IPS-20b (cell line): ENCODE data around the gene HMCN1.

Experiments used
- H3K27ac ChIP-seq: one replicate; pipeline ENCODE4 v1.5.1; 2013; ENCODE audit warnings: low read length
- H3K27me3 ChIP-seq: 2 replicates; pipeline ENCODE4 v1.6.1; 2013; ENCODE audit warnings: mild to moderate bottlenecking, low read length, inconsistent platforms; ENCODE audit not compliant: insufficient read depth
- H3K36me3 ChIP-seq: 2 replicates; pipeline ENCODE4 v1.6.1; 2013; ENCODE audit warnings: low read depth, mild to moderate bottlenecking, inconsistent platforms, low read length, moderate library complexity; ENCODE audit not compliant: insufficient read depth
- H3K4me1 ChIP-seq: 2 replicates; pipeline ENCODE4 v1.6.1; 2013; ENCODE audit warnings: mild to moderate bottlenecking, control low read depth, inconsistent platforms, low read length, moderate library complexity; ENCODE audit not compliant: insufficient read depth
- H3K4me3 ChIP-seq: 2 replicates; pipeline ENCODE4 v1.5.1; 2013; ENCODE audit warnings: mild to moderate bottlenecking, low read length, inconsistent platforms
- H3K9ac ChIP-seq: 2 replicates; pipeline ENCODE4 v1.6.1; 2013; ENCODE audit warnings: low read depth, mild to moderate bottlenecking, inconsistent platforms, low read length, moderate library complexity
- H3K9me3 ChIP-seq: 2 replicates; pipeline ENCODE4 v1.6.1; 2013; ENCODE audit warnings: mild to moderate bottlenecking, low read depth, low read length, inconsistent platforms; ENCODE audit not compliant: insufficient read depth

Gene HMCN1

DNA sequence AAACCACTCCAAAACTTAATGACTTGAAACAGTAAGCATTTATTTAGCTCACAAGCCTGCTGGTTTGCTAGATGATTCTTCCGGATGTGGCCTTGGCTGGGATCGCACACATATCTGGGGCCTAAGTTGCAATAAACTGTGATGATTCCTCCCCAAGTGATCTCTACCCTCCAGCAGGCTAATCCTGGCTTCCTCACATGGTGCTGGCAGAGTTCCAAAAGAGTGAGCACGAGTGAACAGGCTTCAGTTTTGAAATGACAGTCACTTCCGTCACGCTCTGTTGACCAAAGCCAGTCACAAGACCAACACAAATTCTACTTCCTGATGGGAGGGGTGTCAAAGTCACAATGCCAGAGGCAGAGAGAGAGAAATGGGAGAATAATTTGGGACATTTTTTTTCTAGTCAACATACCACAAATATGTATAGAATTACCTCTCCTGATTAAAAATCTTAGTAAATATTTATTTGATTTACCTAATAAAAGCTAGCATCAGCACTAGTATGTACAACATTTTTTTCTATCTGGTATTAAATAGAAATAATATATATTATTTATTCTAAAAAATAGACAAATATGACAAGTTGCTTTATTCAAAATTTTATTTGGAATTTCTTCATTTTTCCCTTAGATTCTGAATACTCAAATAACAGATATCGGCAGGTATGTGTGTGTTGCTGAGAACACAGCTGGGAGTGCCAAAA is 348.2 kb downstream of the HMCN1 start:
- Histone ChIP-seq H3K27me3 (no peaks in the 10 kb centered on the region), H3K27ac (no peak overlapping the region), H3K9me3 (no peaks in the 10 kb centered on the region), H3K4me3 (no peak overlapping the region), H3K36me3 (no peaks in the 10 kb centered on the region), H3K4me1 (no peaks in the 10 kb centered on the region), H3K9ac (no peak overlapping the region)

GRCh38 chr1:186086583-186086982 is 352.4 kb downstream of the HMCN1 start:
- Histone ChIP-seq H3K4me1 (no peaks in the 10 kb centered on the region), H3K36me3 (no peaks in the 10 kb centered on the region), H3K27ac (no peak overlapping the region), H3K9me3 (no peaks in the 10 kb centered on the region), H3K4me3 (no peak overlapping the region), H3K27me3 (no peaks in the 10 kb centered on the region), H3K9ac (no peak overlapping the region)

- Histone ChIP-seq H3K9me3 (no peaks in the 10 kb centered on the region), H3K27ac (no peak overlapping the region), H3K4me1 (0 out of 2 replicates have a peak, but pooled peaks cover 4% of the 10 kb centered on the region), H3K36me3 (no peaks in the 10 kb centered on the region), H3K9ac (no peak overlapping the region), H3K27me3 (no peaks in the 10 kb centered on the region), H3K4me3 (no peak overlapping the region)
Measured at GRCh38 chr1:186089940-186090339, 355.7 kb downstream of the HMCN1 start.

GRCh38 chr1:186091222-186091720 is 357.1 kb downstream of the HMCN1 start:
- 0 out of 2 replicates have a peak, but pooled peaks cover 4% of the 10 kb centered on the region for H3K4me1 ChIP-seq
- no peaks in the 10 kb centered on the region for H3K9me3 ChIP-seq
- H3K36me3 ChIP-seq = no peaks in the 10 kb centered on the region
- no peaks in the 10 kb centered on the region for H3K27me3 ChIP-seq
- no peak overlapping the region for H3K27ac ChIP-seq
- H3K4me3 ChIP-seq = no peak overlapping the region
- H3K9ac ChIP-seq = no peak overlapping the region

DNA sequence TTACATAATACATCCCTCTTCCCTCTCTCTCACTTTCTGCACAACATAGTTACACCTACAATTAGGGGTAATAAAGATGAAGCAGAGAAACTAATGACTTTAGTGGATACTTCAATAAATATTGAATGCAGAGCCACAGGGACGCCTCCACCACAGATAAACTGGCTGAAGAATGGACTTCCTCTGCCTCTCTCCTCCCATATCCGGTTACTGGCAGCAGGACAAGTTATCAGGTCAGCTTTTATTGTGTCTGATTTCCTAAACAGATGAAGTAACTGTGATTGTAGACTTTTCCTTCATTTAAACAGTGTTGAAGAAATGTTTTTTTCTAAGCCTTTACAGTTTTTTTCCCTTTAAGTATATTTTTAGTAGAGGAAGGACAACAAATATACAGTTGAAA is 359.2 kb downstream of the HMCN1 start:
- Histone ChIP-seq H3K9me3 (no peaks in the 10 kb centered on the region), H3K36me3 (no peaks in the 10 kb centered on the region), H3K4me1 (0 out of 2 replicates have a peak, but pooled peaks cover 4% of the 10 kb centered on the region), H3K4me3 (no peak overlapping the region), H3K27ac (no peak overlapping the region), H3K9ac (no peak overlapping the region), H3K27me3 (no peaks in the 10 kb centered on the region)

DNA sequence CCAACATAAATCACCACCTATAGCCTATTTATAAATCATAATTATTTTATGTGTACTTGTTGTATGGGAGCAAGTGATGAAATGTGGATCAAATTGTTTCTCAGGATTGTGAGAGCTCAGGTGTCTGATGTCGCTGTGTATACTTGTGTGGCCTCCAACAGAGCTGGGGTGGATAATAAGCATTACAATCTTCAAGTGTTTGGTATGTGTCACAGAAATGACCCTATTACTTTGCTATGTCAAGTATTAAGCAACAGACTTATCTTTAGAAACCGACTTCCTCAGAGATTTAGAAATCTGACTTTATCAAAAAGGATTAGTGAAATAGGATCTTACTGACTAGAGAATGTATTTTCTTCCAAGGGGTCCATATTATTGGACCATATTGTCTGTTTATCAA is 360.0 kb downstream of the HMCN1 start:
- H3K9ac ChIP-seq = no peak overlapping the region
- H3K4me1 ChIP-seq = 0 out of 2 replicates have a peak, but pooled peaks cover 4% of the 10 kb centered on the region
- H3K27ac ChIP-seq = no peak overlapping the region
- H3K36me3 ChIP-seq = no peaks in the 10 kb centered on the region
- H3K9me3 ChIP-seq = no peaks in the 10 kb centered on the region
- H3K27me3 ChIP-seq = no peaks in the 10 kb centered on the region
- H3K4me3 ChIP-seq = no peak overlapping the region

DNA sequence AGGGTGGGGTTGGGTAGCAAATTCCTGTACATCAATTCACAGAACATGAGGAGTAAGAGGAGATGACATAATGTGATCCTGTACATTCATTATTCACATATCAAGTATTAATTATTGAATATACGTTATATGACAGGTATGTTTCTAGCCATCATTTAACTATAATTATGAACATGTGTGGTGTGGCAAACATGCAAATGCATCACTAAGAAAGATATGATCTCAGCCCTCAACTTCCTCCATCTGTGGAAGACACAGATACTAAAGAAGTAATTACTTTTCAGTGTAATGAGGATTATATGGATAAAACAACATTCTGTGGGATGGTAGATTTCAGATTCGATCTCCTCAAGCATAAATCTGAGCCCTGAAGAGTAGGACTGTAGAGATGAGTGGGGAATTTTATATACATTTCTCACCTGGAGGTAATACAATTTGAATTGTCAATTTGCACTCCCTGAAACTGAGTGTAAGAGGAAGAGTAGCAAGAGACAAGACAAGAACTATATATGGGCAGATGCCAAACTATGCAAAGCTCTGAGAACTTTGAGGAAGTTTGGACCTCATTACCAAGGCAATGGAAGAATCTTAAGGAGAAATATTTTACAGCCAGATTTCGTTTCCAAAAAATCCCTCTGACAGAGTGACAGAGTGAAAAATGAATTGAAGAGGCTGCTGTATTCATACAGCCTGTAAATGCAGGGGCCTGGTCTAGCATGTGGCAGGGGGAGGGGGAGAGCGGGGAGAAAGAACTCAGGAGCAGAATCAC is 365.3 kb downstream of the HMCN1 start:
- Histone ChIP-seq H3K9ac (no peak overlapping the region), H3K4me1 (0 out of 2 replicates have a peak, but pooled peaks cover under 1% of the 10 kb centered on the region), H3K27ac (no peak overlapping the region), H3K36me3 (no peaks in the 10 kb centered on the region), H3K9me3 (no peaks in the 10 kb centered on the region), H3K27me3 (no peaks in the 10 kb centered on the region), H3K4me3 (no peak overlapping the region)

DNA sequence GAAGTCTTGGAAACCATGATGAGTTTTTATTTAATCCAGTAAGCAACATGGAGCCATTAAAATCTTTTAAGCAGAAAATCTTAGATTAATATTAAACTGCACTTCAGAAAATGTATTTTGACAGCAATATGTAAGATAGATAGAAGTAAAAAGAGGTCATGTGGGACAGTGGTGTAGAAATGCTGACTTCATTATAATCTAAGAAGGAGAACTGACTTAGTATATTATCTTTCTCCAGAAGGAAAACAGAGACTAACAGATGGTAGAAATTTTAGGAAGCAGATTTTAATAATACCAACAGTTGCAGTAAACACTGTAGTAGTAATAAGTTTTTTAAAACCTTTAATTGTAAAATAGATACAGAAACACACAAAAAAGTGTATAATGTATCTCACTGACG is 367.9 kb downstream of the HMCN1 start:
- Histone ChIP-seq H3K9ac (no peak overlapping the region), H3K4me1 (no peaks in the 10 kb centered on the region), H3K4me3 (no peak overlapping the region), H3K27ac (no peak overlapping the region), H3K9me3 (no peaks in the 10 kb centered on the region), H3K36me3 (no peaks in the 10 kb centered on the region), H3K27me3 (no peaks in the 10 kb centered on the region)

- Histone ChIP-seq H3K4me3 (no peak overlapping the region), H3K27ac (no peak overlapping the region), H3K9me3 (no peaks in the 10 kb centered on the region), H3K4me1 (no peaks in the 10 kb centered on the region), H3K27me3 (no peaks in the 10 kb centered on the region), H3K36me3 (no peaks in the 10 kb centered on the region), H3K9ac (no peak overlapping the region)
Measured at GRCh38 chr1:186102547-186103148, 368.5 kb downstream of the HMCN1 start.

DNA sequence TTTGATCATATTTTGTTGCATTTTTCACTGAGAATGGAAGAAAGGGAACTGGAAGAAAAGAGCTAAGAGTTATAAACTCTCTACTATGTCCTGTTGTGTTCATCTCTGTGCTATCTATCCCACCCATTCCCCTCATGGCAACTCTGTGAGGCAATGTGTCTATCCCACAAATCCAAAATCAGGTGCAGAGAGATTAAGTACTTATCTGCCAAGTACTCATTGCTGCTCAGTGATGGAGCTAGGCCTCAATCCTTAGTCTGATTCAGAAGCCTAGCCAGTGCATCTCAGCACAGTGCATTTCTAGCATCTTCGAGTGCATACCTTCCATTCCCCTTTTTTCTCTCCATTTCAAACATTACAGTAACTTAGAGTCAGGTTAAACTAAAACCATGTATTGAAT is 370.3 kb downstream of the HMCN1 start:
- Histone ChIP-seq H3K36me3 (no peaks in the 10 kb centered on the region), H3K4me3 (no peak overlapping the region), H3K4me1 (no peaks in the 10 kb centered on the region), H3K27me3 (no peaks in the 10 kb centered on the region), H3K9ac (no peak overlapping the region), H3K9me3 (no peaks in the 10 kb centered on the region), H3K27ac (no peak overlapping the region)

GRCh38 chr1:186112280-186112679 is 378.1 kb downstream of the HMCN1 start:
- H3K9ac ChIP-seq = no peak overlapping the region
- H3K27ac ChIP-seq = no peak overlapping the region
- H3K36me3 ChIP-seq = no peaks in the 10 kb centered on the region
- H3K27me3 ChIP-seq = no peaks in the 10 kb centered on the region
- no peak overlapping the region for H3K4me3 ChIP-seq
- H3K9me3 ChIP-seq = no peaks in the 10 kb centered on the region
- no peaks in the 10 kb centered on the region for H3K4me1 ChIP-seq
